H1 (cell line): ENCODE results near the gene PTPRC. TPM values are rescaled to one million over a fixed set of nuclear protein-coding genes. Genes with fewer than 3 reads are reported as not detected.

Experiments
- CTCF ChIA-PET: fragments of 300-600 bp; sonication (Branson Sonifier 250); formaldehyde crosslinking; loops from one replicate; lab custom pipeline; 2021; ENCODE audit not compliant: partially characterized antibody; lab: Charles Lee
- POLR2A ChIA-PET: fragments of 300-600 bp; sonication (Branson Sonifier 250); formaldehyde crosslinking; loops from one replicate; lab custom pipeline; 2021; ENCODE audit warnings: inconsistent platforms; ENCODE audit not compliant: partially characterized antibody; lab: Charles Lee
- DNase-seq, 2 experiments: peaks; one replicate each; pipeline versions ENCODE4 v3.0.0 to v3.0.0-alpha.2; 2010 to 2022; ENCODE audit warnings: low spot score in 2 of 2, low read depth in 1 of 2, mixed read lengths in 1 of 2
- FAIRE-seq: peaks from 2 replicates; lab custom pipeline; 2011; peaks lifted over from hg19 to GRCh38; lab: Jason Lieb, UNC
- H2AFZ ChIP-seq: 2 replicates; pipeline ENCODE4 v1.8.1; 2012; ENCODE audit warnings: low read length, inconsistent platforms
- H2AK5ac ChIP-seq: 2 replicates; pipeline ENCODE4 v1.6.1; 2013; ENCODE audit warnings: low read depth, low read length
- H2BK120ac ChIP-seq: replicated peaks from 2 replicates; pipeline ENCODE3; 2013; ENCODE audit warnings: low read depth, low read length, inconsistent platforms
- H2BK12ac ChIP-seq: 2 replicates; pipeline ENCODE4 v1.6.1; 2013; ENCODE audit warnings: low read depth, low read length
- H2BK15ac ChIP-seq: 2 replicates; pipeline ENCODE4 v1.6.1; 2013; ENCODE audit warnings: low read length
- H2BK20ac ChIP-seq: 2 replicates; pipeline ENCODE4 v1.6.1; 2013; ENCODE audit warnings: low read length
- H2BK5ac ChIP-seq: 2 replicates; pipeline ENCODE4 v1.6.1; 2013; ENCODE audit warnings: low read depth, low read length
- H3K14ac ChIP-seq: 2 replicates; pipeline ENCODE4 v1.6.1; 2013; ENCODE audit warnings: inconsistent platforms; ENCODE audit not compliant: insufficient read length
- H3K18ac ChIP-seq: 2 replicates; pipeline ENCODE4 v1.6.1; 2013; ENCODE audit warnings: low read length; ENCODE audit errors: extremely low read depth
- H3K23ac ChIP-seq: 2 replicates; pipeline ENCODE4 v1.6.1; 2013; ENCODE audit warnings: inconsistent platforms; ENCODE audit not compliant: insufficient read length
- H3K23me2 ChIP-seq: 2 replicates; pipeline ENCODE4 v1.6.1; 2013; ENCODE audit warnings: low read depth, low read length
- H3K27ac ChIP-seq: 2 replicates; pipeline ENCODE4 v1.6.1; 2011; ENCODE audit warnings: low read depth, low read length, inconsistent platforms
- H3K27me3 ChIP-seq, 4 experiments: replicated peaks in 1 of 4; 1 replicate in 1 of 4; 2 replicates in 3 of 4; pipeline versions ENCODE4 v1.6.1 to v1.8.1; 2011 to 2013; ENCODE audit warnings: low read length in 3 of 4, mild to moderate bottlenecking in 3 of 4, inconsistent platforms in 2 of 4, mixed read lengths in 2 of 4, moderate library complexity in 1 of 4; ENCODE audit not compliant: control insufficient read depth in 3 of 4, insufficient read depth in 3 of 4; ENCODE audit errors: extremely low read depth in 1 of 4
- H3K36me3 ChIP-seq, 4 experiments: 2 replicates each; pipeline versions ENCODE4 v1.6.1 to v1.8.1; 2011 to 2013; ENCODE audit warnings: mild to moderate bottlenecking in 4 of 4, low read length in 3 of 4, moderate library complexity in 2 of 4, control low read depth in 1 of 4, inconsistent platforms in 1 of 4; ENCODE audit not compliant: insufficient read depth in 4 of 4, control insufficient read depth in 2 of 4
- H3K4ac ChIP-seq: replicated peaks from 2 replicates; pipeline ENCODE3; 2013; ENCODE audit warnings: low read length, low read depth, mixed read lengths, inconsistent platforms; ENCODE audit not compliant: insufficient read length
- H3K4me1 ChIP-seq, 4 experiments: replicated peaks in 1 of 4; 1 replicate in 1 of 4; 2 replicates in 3 of 4; pipeline versions ENCODE4 v1.6.1 to v1.8.1; 2011 to 2013; ENCODE audit warnings: low read length in 3 of 4, inconsistent platforms in 2 of 4, mixed read lengths in 1 of 4; ENCODE audit not compliant: insufficient read depth in 4 of 4, control insufficient read depth in 3 of 4
- H3K4me2 ChIP-seq, 2 experiments: 2 replicates each; pipeline versions ENCODE4 v1.6.1 to v1.8.1; 2011 to 2013; ENCODE audit warnings: low read depth in 2 of 2, low read length in 2 of 2, control low read depth in 1 of 2, inconsistent platforms in 1 of 2, mild to moderate bottlenecking in 1 of 2; ENCODE audit not compliant: insufficient read depth in 1 of 2
- H3K4me3 ChIP-seq, 4 experiments: fragments of 200-600, 300-600 bp in 1 of 4; sonication (generic), shearing (Covaris generic), sonication (Bioruptor Twin) in 1 of 4; 2 replicates each; pipeline versions ENCODE4 v1.5.1 to v1.8.1; 2011 to 2016; ENCODE audit warnings: low read length in 4 of 4, low read depth in 3 of 4, control low read depth in 2 of 4, inconsistent platforms in 2 of 4, mild to moderate bottlenecking in 2 of 4, mixed read lengths in 1 of 4, moderate library complexity in 1 of 4; ENCODE audit not compliant: insufficient read depth in 2 of 4; ENCODE audit errors: extremely low read depth in 1 of 4
- H3K56ac ChIP-seq: replicated peaks from 2 replicates; pipeline ENCODE3; 2013; ENCODE audit warnings: low read depth, mild to moderate bottlenecking, mixed read lengths, low read length, inconsistent platforms; ENCODE audit not compliant: insufficient read length
- H3K79me1 ChIP-seq: 2 replicates; pipeline ENCODE4 v1.6.1; 2013; ENCODE audit warnings: low read depth, low read length, control low read depth
- H3K79me2 ChIP-seq, 2 experiments: 2 replicates each; pipeline versions ENCODE4 v1.6.1 to v1.8.1; 2012 to 2013; ENCODE audit warnings: low read length in 2 of 2, mild to moderate bottlenecking in 2 of 2, inconsistent platforms in 1 of 2; ENCODE audit not compliant: insufficient read depth in 2 of 2, control insufficient read depth in 1 of 2
- H3K9ac ChIP-seq, 4 experiments: replicated peaks in 1 of 4; 1 replicate in 1 of 4; 2 replicates in 3 of 4; pipeline versions ENCODE4 v1.6.1 to v1.8.1; 2011 to 2013; ENCODE audit warnings: low read depth in 3 of 4, low read length in 3 of 4, control low read depth in 2 of 4, mild to moderate bottlenecking in 2 of 4, moderate library complexity in 2 of 4, inconsistent platforms in 1 of 4; ENCODE audit errors: extremely low read depth in 1 of 4
- H3K9me3 ChIP-seq, 2 experiments: 2 replicates each; pipeline versions ENCODE4 v1.6.1 to v1.8.1; 2012 to 2013; ENCODE audit warnings: mild to moderate bottlenecking in 2 of 2, moderate library complexity in 2 of 2, control low read depth in 1 of 2, inconsistent platforms in 1 of 2, low read depth in 1 of 2, low read length in 1 of 2, mixed read lengths in 1 of 2; ENCODE audit not compliant: insufficient read depth in 2 of 2
- H4K20me1 ChIP-seq, 2 experiments: replicated peaks in 1 of 2; 2 replicates each; pipeline versions ENCODE3 to v1.8.1; 2011 to 2013; ENCODE audit warnings: inconsistent platforms in 2 of 2, low read length in 2 of 2, mild to moderate bottlenecking in 1 of 2; ENCODE audit not compliant: insufficient read depth in 2 of 2, control insufficient read depth in 1 of 2
- H4K5ac ChIP-seq: 2 replicates; pipeline ENCODE4 v1.6.1; 2013; ENCODE audit warnings: low read length, low read depth, mixed read lengths, inconsistent platforms; ENCODE audit not compliant: insufficient read length
- H4K8ac ChIP-seq: 2 replicates; pipeline ENCODE4 v1.8.0; 2013; ENCODE audit warnings: mild to moderate bottlenecking, moderate library complexity, low read length, inconsistent platforms; ENCODE audit not compliant: insufficient read depth; ENCODE audit errors: extremely low read depth
- H4K91ac ChIP-seq: replicated peaks from 2 replicates; pipeline ENCODE3; 2013; ENCODE audit warnings: low read length, mixed read lengths, inconsistent platforms; ENCODE audit not compliant: insufficient read length
- CTBP2 ChIP-seq: IDR thresholded peaks from 2 replicates; pipeline ENCODE4 v1.7.0; 2011; ENCODE audit warnings: borderline replicate concordance, mild to moderate bottlenecking, moderate library complexity, mixed read lengths, low read length; ENCODE audit not compliant: insufficient read depth, insufficient read length
- SP1 ChIP-seq: IDR thresholded peaks from 2 replicates; pipeline ENCODE4 v1.6.1; 2011; ENCODE audit warnings: low read depth, low read length
- TAF1 ChIP-seq: IDR thresholded peaks from 2 replicates; pipeline ENCODE4 v1.6.1; 2011; ENCODE audit warnings: mild to moderate bottlenecking, low read depth, low read length
- WGBS, 2 experiments: shearing (Covaris generic) in 1 of 2; methylation state at CpG; one replicate each; pipeline versions ENCODE4 v1.1.6 to v1.1.7; 2013 to 2015; ENCODE audit warnings: low lambda C conversion rate in 2 of 2, mixed read lengths in 2 of 2, inconsistent platforms in 1 of 2, low coverage in 1 of 2, missing lambda C conversion rate in 1 of 2; ENCODE audit not compliant: insufficient replicate concordance in 2 of 2, insufficient coverage in 1 of 2, insufficient read length in 1 of 2; ENCODE audit errors: extremely low coverage in 1 of 2, missing lambda C conversion rate in 1 of 2; 5-methylcytosine and 5-hydroxymethylcytosine counted together
- polyA plus RNA-seq, 7 experiments: library from polyadenylated mRNA; depleted of rRNA in 3 of 7; stranded (reverse) in 5 of 7; unstranded in 2 of 7; fragments of >200 nt in 5 of 7; fragments of 200-250 nt in 2 of 7; gene quantifications; 1 replicate in 5 of 7; 2 replicates in 1 of 7; 4 replicates in 1 of 7; pipeline versions ENCODE4 v1.2.1 to v1.2.3, GENCODE V29; 2011 to 2013; ENCODE audit warnings: missing spikeins in 2 of 7, mixed read lengths in 2 of 7
- total RNA-seq: library from RNA; stranded (reverse); fragmentation: NEBNext Ultra II Directional; extraction: Animal tissue kit (Norgen Biotek cat#: 25700); gene quantifications from 2 replicates; pipeline ENCODE4 v1.2.1, GENCODE V29; 2021

The PTPRC gene
- total and polyA plus RNA-seq, 2 of the 8 experiments (the other 6 are each of a cell fraction or from before 2014, with no cell fraction given) = 0.05 TPM; not detected in 1

GRCh38 chr1:198764748-198765147 lies 125.9 kb downstream of the PTPRC start:
- no peak overlapping the region for H2BK5ac ChIP-seq
- H3K56ac ChIP-seq = no peak overlapping the region
- no peak overlapping the region for H2BK120ac ChIP-seq
- no peaks in the 10 kb centered on the region for H3K79me2 ChIP-seq
- H3K4me1 ChIP-seq = no peaks in the 10 kb centered on the region; a peak in 1 of 7 replicates
- H3K4me2 ChIP-seq = no peak overlapping the region
- H3K27ac ChIP-seq = no peak overlapping the region
- H4K5ac ChIP-seq = no peak overlapping the region
- no peak overlapping the region for H2BK15ac ChIP-seq
- no peak overlapping the region for H2AFZ ChIP-seq
- no peak overlapping the region for H2BK20ac ChIP-seq
- no peak overlapping the region for H3K18ac ChIP-seq
- H3K23ac ChIP-seq = no peak overlapping the region
- no peak for DNase-seq
- H4K91ac ChIP-seq = no peak overlapping the region
- no peak overlapping the region for H3K4me3 ChIP-seq
- no peaks in the 10 kb centered on the region for H3K79me1 ChIP-seq
- H2BK12ac ChIP-seq = no peak overlapping the region
- 83% methylated on average over 2 of the region's 2 CpGs; no CpG with 5 or more reads in 1 of the 2 experiments for WGBS, 2 experiments
- no peak overlapping the region for H3K9ac ChIP-seq
- H4K20me1 ChIP-seq = no peaks in the 10 kb centered on the region
- H3K9me3 ChIP-seq = no peaks in the 10 kb centered on the region
- ChIA-PET CTCF (no interaction called here), POLR2A (no interaction called here)
- H2AK5ac ChIP-seq = no peak overlapping the region
- no peak for FAIRE-seq
- H3K23me2 ChIP-seq = no peaks in the 10 kb centered on the region
- no peak overlapping the region for H3K4ac ChIP-seq
- no peak overlapping the region for H3K14ac ChIP-seq
- H3K36me3 ChIP-seq = no peaks in the 10 kb centered on the region
- no peaks in the 10 kb centered on the region for H3K27me3 ChIP-seq
- no peak overlapping the region for H4K8ac ChIP-seq
- TF ChIP-seq SP1 = no peak
- no peak for TF ChIP-seq TAF1
- no peak for TF ChIP-seq CTBP2
